NCI-H1694 treated with DMSO at 0.1 percent for 48 hours (cell line): ENCODE data around the gene JUND.

Experiments
- DNase-seq: peaks from one replicate; lab custom pipeline; 2025; lab: John Stamatoyannopoulos, UW

Gene JUND

DNA sequence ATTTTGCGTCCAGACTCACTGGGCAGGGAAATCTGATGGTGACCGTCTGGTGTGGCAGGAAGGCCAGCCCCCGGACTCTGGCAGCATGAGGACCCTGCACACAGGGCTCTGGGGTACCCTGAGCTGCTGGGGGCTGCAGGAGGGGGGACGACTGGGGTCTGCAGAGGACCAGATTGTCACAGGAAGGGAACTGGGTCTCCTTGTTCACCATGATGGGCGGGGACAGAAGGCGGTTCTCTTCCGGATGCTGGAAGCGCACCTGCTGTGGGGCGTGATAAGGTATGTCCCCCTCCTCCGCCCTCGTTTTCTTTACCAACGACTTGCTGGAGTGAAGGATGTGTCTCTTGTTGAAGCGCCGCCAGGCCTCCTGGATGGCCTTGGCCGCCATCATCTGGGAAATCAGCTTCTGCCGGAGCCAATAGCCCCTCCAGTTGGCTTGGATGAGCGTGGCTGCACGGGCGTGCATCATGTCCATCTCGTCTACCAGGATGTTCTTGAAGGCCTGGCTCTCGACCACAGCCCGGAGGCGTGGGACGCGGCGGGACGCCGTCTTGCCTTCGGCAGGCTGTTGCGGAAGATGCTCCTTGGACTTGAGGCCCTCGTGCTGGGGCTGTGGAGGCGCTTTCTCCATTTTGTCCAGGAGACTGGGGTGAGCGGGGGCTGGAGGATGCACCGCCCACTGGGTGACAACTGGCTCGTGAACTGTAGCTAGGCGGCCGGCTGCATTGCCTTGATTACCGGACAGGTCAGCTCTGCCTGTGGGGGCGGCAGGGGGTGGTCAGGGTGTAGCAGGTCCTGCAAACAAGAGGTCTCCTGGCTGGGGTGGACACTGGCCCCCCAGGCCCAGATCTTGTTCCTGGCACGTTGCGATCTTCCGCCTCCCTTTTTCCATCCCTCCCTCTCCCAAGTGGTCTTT is 14.4 kb downstream of the JUND start:
- DNase-seq: no peak

DNA sequence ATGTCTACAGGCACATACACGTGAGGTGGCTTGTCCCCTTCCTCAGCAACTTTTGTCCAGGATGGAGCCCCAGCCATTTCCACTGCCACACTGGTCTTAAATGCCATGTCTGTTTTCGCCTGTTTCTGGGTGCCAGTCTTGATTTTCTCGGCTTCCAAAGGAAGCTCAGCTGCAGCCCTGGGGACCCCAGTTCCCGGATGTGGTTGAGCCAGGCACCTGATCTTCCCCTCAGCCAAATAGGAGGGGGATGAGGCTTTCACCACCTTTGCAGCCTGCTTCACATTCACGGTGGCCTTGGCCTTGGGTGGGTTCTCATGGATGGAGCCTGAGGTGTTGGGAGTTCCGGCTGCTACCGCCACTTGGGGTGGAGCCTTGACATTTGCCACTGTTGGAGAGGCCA is 15.8 kb downstream of the JUND start:
- no peak for DNase-seq

DNA sequence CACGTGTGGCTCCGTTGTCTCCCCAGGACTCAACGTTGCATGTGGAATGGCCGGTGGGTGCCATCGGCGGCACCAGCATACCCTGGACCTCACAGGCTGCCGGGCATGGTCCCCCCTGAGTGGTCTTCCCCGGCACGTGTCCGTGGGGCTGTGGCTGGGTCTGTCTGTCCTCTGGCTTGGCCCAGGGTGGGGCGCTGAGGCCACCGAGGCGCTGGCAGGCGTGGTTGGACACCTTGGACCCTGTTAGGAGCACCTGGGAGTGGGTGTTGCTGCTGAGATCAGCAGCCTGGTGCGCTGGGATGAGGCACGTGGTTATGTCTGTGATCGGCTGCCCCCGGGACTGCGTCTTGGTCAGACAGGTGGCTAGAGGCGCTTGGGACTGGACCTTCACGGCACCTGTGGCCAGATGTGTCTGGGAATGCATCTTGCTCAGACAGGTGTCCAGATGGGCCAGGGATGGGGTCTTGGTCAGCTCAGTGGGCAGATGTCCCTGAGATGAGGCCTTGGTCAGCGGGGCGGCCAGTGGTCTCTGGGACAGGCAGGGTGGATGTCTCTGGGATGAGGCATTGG is 16.4 kb downstream of the JUND start:
- no peak for DNase-seq

DNA sequence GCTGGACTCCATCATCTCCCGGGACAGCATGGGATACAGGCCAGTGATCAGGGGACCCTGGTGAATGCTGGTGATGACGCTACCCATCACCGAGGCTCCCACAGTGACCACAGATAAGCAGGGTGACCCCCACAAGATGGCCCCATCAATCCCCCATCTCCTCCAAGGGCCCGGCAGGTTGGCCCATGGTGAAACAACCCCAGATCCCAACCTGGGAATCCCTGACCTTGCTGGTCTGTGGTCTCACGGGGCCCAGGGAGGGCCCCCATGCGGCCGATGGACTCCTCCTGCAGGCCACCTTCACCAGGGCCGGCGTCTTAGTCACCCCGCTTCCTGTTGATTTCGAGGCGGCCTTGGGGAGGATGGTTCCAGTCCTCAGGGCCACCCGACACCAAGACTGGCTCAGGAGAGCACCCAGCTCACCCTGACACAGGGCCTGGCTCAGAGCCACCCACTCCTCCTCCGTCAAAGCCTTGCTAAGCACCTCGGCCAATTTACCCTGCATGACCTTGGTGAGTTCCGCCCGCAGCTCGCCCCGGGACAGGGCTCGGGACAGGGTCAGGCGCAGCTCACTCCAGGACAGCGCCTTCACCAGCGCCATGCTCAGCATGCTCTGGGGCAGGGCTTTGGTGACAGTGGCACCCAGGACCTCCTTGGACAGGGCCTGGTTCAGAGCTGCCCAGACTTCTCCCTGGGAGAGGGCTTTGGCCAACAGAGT is 17.1 kb downstream of the JUND start:
- no peak for DNase-seq

DNA sequence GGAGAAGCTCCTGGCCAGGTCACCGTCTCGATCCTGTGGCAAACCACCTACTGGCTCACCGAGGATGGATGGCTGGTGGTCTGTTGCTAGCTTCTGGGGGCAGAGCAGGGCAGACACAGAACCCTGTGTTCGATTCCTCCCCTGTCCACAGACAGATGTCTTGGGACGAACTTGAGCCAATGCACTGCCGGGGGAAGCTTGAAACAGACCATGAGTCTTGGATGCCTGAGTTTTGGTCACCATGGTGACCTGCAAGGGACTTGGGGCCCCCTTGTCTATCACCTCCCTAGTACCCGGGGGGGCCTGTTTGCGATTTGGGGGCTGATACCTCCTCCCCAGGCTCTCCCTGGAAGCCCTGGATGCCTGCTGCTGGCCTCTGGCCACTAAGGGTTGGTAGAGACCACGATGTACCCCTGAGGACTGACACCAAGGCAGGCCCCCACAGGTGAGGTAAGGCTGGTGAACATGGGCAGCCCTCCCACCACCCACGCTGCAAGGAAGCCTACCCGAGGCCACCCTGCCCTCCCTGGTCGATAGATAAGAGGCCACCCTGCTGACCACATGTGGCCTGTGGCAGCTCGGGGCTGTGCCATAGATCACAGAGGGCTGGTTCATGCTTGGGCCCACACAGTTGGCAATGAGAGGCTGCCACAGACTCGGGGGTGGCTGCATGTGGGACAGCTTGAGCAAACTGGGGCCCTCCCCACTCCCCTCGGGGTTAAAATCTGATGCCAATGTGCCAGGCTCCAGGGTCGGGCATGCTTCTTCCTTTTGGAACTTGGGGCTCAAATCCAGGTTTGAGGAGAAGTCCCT is 17.9 kb downstream of the JUND start:
- DNase-seq: no peak

DNA sequence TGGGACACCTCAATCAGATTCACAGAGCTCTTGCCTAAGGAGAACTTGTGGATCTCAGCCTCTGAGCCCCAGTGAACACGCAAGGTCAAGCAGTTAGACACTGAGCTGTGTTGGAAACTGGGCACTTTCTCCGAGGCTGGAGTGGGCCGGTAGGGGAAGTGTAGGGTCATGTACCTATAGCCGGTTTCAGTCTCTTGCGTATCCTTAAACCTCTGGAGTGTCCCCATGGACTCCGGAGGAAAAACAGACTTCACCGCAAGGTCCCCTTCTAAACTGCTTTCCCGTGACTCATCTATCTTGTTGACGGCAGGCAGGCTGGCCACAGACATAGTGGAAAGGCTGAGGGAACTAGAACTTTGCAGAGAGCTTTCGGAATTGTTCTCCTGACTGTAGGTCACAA is 18.5 kb downstream of the JUND start:
- DNase-seq: no peak

DNA sequence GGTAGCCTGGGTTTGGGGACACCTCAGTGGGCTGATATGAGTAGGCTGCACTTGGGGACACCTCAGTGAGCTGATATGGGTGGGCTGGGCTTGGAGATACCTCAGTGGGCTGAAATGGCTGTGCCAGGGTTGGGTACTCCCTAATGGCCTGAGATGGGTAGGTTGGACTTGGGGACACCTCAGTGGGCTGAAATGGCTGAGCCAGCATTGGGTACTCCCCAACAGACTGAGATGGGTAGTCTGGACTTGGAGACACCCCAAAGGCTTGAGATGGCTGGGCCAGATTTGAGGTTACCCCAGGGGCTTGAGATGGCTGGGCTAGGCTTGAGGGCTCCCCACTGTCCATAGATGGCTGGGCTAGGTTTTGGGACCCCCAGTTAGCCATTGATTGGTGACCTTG is 19.3 kb downstream of the JUND start:
- DNase-seq: no peak

DNA sequence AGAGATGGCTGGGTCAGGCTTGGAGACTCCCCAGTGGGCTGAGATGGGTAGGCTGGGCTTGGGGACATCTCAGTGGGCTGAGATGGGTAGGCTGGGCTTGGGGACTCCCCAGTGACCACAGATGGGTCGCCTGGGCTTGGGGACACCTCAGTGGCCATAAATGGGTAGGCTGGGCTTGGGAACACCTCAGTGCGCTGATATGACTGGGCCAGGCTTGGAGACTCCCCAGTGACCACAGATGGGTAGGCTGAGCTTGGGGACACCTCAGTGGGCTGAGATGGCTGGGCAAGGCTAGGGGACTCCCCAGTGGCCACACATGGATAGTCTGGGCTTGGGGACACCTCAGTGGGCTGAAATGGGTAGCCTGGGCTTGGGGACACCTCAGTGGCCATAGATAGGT is 19.9 kb downstream of the JUND start:
- DNase-seq: no peak

DNA sequence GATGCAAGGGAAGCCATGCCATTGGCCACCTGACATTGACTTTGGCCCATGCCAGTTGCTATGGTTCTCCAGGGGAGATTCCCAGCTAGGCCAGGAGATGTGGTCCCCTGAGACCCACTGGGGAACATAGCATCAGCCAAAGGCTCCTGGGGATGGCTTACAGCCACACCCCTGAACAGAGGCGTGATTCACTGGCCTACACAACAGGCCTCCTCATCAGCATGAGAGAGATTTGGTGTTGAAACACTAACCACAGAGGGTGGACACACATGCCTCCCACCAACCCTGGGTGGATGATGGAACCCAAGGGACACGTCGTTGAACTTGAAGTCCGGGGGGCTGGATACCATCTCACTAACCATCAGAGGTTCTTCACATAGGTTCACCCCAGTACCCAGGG is 21.5 kb downstream of the JUND start:
- DNase-seq: no peak

DNA sequence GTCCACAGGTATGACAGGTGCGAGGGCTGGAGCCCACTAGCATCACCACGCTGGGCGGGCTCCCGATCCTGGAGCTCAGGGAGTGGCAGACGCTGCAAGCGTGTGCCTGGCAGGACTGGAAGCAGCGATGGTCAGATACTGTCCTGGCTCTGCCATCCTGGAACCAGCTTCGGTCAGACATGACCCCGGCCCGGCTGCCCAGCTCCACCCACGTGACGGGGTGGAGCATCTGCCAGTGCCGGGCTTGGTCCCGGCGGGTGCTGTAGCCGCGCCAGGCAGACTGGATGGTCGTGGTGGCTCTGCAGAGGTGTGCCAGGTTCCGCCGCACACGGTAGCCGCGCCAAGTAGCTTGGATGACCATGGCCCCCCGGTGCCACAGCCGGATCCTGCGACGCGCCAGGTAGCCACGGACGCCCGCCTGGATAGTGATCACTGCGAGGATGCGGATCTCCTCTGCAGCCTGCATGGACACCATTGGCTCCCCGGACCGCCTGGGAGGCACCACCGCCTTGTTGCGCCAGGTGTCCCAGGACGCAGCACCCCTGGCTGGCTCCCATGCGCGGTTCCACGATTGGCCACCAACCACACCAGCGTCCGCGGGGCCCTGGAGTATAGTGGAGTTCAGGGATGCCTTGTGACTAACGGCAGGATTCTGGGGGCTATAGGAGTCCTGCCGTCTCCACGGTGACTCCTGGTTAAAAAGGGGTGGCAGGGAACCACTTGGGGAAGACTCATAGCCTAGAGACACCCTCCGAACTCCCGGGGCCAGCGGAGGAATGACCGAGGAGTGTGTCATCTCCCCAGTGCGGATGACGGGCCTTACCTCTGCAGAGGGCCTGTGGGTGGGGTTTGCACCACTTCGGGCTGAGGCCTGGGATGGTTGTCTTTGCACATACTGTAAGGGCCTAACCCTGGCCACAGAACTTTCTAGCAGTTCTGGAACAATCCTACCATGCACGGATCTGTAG is 23.6 kb downstream of the JUND start:
- no peak for DNase-seq

DNA sequence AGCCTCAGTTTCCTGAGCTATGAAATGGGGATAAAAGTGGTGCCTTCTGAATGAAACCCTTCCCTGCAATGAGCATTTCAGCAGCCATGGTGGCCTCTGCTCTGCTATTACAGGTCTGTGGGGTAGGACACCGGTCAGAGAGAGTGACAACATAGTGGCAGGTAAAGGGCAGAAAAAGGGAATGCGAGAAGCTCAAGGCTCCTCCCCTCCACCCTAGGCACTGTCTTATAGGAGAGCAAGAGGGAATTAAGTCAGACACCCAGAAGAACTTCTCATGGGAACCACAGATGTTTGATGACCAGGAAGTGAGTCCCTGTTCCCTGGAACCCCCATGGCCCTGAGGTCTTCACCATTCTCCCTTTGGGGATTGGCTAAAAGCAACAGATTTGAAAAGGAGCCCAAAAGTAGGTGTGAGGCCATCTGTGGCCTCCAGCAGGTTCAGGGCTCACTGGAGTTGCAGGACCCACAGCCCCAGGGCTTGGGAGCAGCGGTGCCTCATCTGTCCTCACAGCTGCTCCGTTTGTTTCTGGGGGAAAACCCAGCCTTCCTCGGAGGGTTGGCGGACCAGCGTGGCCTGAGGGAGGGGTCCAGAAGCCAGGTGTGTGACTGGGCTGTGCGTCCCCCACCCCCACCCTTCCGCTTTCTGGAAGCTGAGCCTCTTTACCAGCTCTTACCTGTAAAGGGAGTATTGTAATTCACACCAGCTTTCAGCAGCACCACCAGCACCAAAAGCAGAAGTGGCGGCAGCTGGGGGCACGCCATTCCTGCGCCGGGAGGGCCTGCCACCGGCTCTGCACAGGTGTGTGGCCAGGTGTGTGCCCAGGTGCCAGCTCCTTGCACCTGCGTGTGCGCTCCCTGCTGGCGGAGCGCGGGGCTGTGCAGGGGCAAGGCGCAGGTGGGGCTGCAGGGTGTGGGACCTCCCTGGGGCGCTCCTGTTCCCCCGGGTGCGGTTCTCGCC is 26.6 kb downstream of the JUND start:
- no peak for DNase-seq

DNA sequence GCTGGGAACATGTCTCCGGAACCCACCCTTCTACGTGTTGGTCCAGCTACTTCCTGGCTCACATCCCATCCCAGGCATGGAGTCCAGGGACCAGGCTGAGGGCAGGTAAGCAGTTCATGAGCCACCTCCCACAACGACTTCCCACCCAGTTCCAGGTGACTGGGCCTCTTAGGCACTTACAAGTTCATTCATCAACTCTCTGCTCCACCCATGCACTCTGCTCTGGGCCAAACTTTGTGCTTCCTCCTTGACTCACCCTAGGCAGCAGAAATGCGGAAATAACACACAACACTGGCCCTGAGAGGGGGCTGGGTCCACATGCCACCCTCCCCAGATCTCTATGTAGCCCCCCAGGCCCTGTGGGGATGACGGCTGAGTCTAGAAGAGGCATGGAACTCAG is 27.7 kb downstream of the JUND start:
- DNase-seq: no peak

DNA sequence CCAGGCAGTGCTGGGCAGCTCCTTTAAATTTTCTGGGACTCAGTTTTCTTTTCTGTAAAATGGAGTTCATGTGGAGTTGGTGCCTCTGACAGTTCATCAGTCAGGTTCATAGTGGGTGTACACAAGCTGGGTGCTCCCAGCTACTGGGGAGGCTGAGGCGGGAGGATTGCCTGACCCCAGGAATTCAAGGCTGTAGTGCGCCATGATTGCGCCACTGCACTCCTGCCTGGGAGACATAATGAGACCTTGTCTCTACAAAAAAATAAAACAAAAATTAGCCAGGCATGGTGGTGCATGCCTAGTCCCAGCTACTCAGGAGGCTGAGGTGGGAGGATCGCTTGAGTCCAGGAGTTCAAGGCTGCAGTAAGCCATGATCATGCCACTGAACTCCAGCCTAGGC is 28.3 kb downstream of the JUND start:
- DNase-seq: no peak

DNA sequence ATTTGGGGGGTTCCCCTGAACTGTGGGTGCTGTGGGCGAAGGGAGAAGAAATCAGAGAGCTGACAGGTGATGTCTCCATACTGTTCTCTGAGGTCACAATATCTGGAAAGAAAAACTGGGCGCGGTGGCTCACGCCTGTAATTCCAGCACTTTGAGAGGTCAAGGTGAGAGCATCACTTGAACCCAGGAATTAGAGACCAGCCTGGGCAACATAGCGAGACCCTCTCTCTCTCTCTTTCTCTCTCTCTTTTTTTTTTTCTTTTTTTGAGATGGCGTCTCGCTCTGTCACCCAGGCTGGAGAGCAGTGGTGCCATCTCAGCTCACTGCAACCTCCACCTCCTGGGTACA is 29.1 kb downstream of the JUND start:
- DNase-seq: no peak

DNA sequence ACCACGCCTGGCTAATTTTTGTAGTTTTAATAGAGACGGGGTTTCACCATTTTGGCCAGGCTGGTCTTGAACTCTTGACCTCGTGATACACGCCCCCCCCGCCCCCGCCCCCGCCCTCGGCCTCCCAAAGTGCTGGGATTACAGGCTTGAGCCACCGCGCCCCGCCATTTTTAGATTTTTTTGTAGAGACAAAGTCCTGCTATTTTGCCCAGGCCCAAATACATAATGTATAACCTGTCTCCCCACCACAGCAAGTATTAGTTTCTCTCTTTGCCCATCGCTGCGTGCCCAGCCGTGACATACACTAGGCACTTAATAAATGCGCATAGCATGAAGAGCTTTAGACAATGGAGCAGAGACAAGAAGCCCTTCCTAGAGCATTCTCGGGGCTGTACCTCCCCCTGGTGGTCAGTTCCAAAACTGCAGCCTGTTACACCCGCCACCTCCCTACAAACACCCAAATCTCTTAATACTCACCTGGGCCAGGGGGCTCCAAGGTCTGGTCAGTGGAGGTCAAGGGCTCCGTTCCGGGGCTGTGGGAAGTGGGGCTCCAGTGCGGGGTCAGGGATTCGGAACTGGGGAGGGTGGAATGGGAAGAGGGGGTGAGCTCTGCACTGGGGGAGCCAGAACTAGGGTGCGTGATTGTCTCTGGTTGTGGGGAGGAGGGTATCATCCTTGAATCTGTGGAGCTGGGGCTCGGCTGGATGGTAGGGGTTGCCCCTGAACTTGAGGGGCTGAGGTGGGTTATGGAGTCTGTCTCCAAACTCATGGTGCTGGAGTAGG is 29.6 kb downstream of the JUND start:
- peak; percentile 60 for DNase-seq

DNA sequence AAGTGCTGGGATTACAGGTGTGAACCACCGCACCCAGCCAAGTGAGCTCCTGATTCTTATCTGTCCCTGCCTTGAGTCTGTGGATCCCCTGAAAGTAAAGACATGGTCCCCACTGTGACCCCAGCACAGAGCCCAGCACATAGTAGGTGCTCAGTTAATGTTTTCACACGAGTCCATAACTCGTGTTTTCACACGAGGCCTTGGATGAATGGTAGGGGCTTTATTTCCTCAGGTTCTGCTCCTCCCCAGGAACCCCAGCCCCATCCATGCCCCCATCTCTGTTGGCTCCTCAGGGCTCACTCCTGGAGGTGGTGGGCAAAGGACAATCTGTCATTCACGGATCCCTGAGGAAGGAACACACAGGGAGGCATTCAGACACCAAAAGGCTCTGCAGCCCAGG is 31.6 kb downstream of the JUND start:
- no peak for DNase-seq

DNA sequence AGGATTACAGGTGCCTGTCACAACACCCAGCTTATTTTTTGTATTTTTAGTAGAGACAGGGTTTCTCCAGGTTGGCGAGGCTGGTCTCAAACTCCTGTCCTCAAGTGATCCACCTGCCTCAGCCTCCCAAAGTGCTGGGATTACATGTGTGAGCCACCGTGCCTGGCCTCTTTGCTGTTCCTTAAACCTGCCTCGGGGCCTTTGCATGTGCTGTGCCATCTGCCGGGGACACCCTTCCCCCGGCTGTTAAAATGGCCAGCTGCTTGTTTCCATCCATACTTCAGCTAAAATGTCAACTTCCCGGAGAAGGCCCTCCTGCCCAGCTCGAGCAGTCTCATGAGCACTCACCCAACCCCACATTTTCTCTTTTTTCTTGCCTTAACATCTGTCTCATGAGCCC is 36.1 kb downstream of the JUND start:
- no peak for DNase-seq

DNA sequence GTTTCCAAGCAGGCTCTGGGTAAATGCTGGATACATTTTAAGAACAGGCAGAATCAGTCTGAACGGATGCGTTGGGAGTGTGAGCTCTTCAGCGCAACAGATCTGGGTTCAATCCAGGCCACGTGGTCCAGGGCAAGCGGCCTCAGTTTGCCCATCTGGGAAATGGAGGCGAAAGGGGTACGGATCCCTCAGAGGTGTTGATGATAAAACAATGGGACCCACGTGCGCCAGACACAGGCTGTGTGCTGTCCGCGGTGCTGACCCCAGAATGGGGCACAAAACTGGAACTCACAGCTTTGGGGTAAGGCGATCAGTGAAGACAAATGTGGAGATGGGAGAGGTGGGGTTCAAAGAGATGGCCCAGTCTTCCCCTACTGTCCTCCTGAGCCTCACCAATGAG is 42.1 kb downstream of the JUND start:
- no peak for DNase-seq

DNA sequence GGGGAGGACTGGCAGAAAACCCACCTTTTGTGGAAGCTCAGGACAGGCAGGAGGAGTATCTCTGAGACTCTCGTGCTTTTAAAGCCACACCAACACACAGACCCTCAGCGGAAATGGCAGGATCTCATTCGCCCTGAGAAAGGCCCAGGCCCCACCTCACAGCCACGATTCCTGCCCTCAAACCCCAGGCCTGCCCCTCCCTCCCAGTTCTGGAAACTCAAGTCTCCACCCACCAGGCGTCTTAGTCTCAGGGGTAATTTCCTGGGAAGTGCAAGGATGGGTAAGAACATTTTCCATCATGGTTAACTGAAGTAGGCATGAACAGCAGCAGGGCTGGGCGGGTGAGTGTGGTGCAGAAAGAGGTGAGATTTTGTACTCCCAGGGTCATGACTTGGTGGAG is 47.2 kb downstream of the JUND start:
- no peak for DNase-seq
